Activated gamma-delta T cell treated with anti-CD3 and anti-CD28 coated beads, Interleukin-2, amount 50 U/mL, for 16 hours (primary cell): Measurements from ENCODE around the gene CLCN3.
"Not testable (repeated sequence)": the region's sequence is repeated elsewhere in the genome, so short reads cannot be mapped to it uniquely, and the experiment has no call there.

Experiments
- DNase-seq: peaks from one replicate; pipeline ENCODE4 v3.0.0-alpha.2; 2020; ENCODE audit warnings: low read depth

The CLCN3 gene

GRCh38 chr4:169618286-169618685 lies 2.1 kb upstream of the CLCN3 start:
- DNase-seq, result no peak

GRCh38 chr4:169618986-169619385 lies 1.4 kb upstream of the CLCN3 start:
- no peak for DNase-seq

GRCh38 chr4:169619518-169619957 lies 840 bp upstream of the CLCN3 start:
- DNase-seq, result no peak

- DNase-seq, result no peak
These were observed 486 bp downstream of the CLCN3 start for GRCh38 chr4:169620880-169621248.

- no peak for DNase-seq
These were observed 1.5 kb downstream of the CLCN3 start for GRCh38 chr4:169621731-169622492.

GRCh38 chr4:169622566-169622965 lies 2.2 kb downstream of the CLCN3 start:
- no peak for DNase-seq

GRCh38 chr4:169624012-169624411 lies 3.6 kb downstream of the CLCN3 start:
- DNase-seq, result not testable (repeated sequence)

GRCh38 chr4:169625886-169626285 lies 5.5 kb downstream of the CLCN3 start:
- DNase-seq, result no peak

GRCh38 chr4:169626331-169627282 lies 6.2 kb downstream of the CLCN3 start:
- DNase-seq, result no peak

GRCh38 chr4:169627307-169627706 lies 6.9 kb downstream of the CLCN3 start:
- no peak for DNase-seq

- DNase-seq, result no peak
These were observed 8.2 kb downstream of the CLCN3 start for GRCh38 chr4:169628579-169628978.

GRCh38 chr4:169630069-169630468 lies 9.7 kb downstream of the CLCN3 start:
- no peak for DNase-seq

- DNase-seq, result no peak
These were observed 12.5 kb downstream of the CLCN3 start for GRCh38 chr4:169632896-169633295.

GRCh38 chr4:169634975-169635374 lies 14.6 kb downstream of the CLCN3 start:
- no peak for DNase-seq

- no peak for DNase-seq
These were observed 20.0 kb downstream of the CLCN3 start for GRCh38 chr4:169640261-169640870.

GRCh38 chr4:169644802-169645201 lies 24.4 kb downstream of the CLCN3 start:
- no peak for DNase-seq

GRCh38 chr4:169645627-169646026 lies 25.2 kb downstream of the CLCN3 start:
- DNase-seq, result no peak

GRCh38 chr4:169649545-169650226 lies 29.3 kb downstream of the CLCN3 start:
- DNase-seq, result no peak

GRCh38 chr4:169650227-169650936 lies 30.0 kb downstream of the CLCN3 start:
- DNase-seq, result no peak

- DNase-seq, result no peak
These were observed 32.2 kb downstream of the CLCN3 start for GRCh38 chr4:169652535-169652934.

GRCh38 chr4:169655401-169655800 lies 35.0 kb downstream of the CLCN3 start:
- no peak for DNase-seq
